Smooth muscle cell of the brain vasculature (primary cell): ENCODE results near the gene FGF14.

Experiments used
- DNase-seq: peaks from one replicate; pipeline ENCODE4 v3.0.0-alpha.2; 2012; ENCODE audit warnings: low read depth, low spot score

Gene FGF14

GRCh38 chr13:102401766-102402165 is at the start of gene FGF14:
Gene FGF14 (minus strand): TSS chr13:102402048.
- no peak for DNase-seq

- no peak for DNase-seq
Observed at GRCh38 chr13:102443249-102443648, 41.4 kb upstream of the FGF14 start.

GRCh38 chr13:102441085-102441484 is 39.2 kb upstream of the FGF14 start:
- no peak for DNase-seq

- DNase-seq = no peak
Observed at GRCh38 chr13:102440259-102440936, 38.5 kb upstream of the FGF14 start.

GRCh38 chr13:102422690-102423089 is 20.8 kb upstream of the FGF14 start:
- DNase-seq = no peak

GRCh38 chr13:102405499-102406100 is 3.8 kb upstream of the FGF14 start:
- no peak for DNase-seq

GRCh38 chr13:102402290-102402689 is 442 bp upstream of the FGF14 start:
- DNase-seq = no peak

GRCh38 chr13:102401265-102401664 is 583 bp downstream of the FGF14 start:
- no peak for DNase-seq

- DNase-seq = no peak
Observed at GRCh38 chr13:102400675-102401145, 1.1 kb downstream of the FGF14 start.

GRCh38 chr13:102399791-102400674 is 1.8 kb downstream of the FGF14 start:
- DNase-seq = no peak

GRCh38 chr13:102395939-102396338 is 5.9 kb downstream of the FGF14 start:
- no peak for DNase-seq

- DNase-seq = no peak
Observed at GRCh38 chr13:102395174-102395573, 6.7 kb downstream of the FGF14 start.

- DNase-seq = peak; percentile 56
Observed at GRCh38 chr13:102394158-102395053, 7.4 kb downstream of the FGF14 start.

GRCh38 chr13:102392481-102393209 is 9.2 kb downstream of the FGF14 start:
- no peak for DNase-seq

- DNase-seq = no peak
Observed at GRCh38 chr13:102386461-102386860, 15.4 kb downstream of the FGF14 start.

GRCh38 chr13:102380012-102380411 is 21.8 kb downstream of the FGF14 start:
- DNase-seq = no peak

GRCh38 chr13:102376318-102376717 is 25.5 kb downstream of the FGF14 start:
- DNase-seq = no peak

- DNase-seq = no peak
Observed at GRCh38 chr13:102374726-102375125, 27.1 kb downstream of the FGF14 start.

- no peak for DNase-seq
Observed at GRCh38 chr13:102374233-102374632, 27.6 kb downstream of the FGF14 start.

- no peak for DNase-seq
Observed at GRCh38 chr13:102373221-102373620, 28.6 kb downstream of the FGF14 start.

- no peak for DNase-seq
Observed at GRCh38 chr13:102369302-102369701, 32.5 kb downstream of the FGF14 start.
